Daoy (cell line): ENCODE data around the gene B3GNT7. TPM values are rescaled to one million over a fixed set of nuclear protein-coding genes. Genes with fewer than 3 reads are reported as not detected.
"Not testable (repeated sequence)": the region's sequence is repeated elsewhere in the genome, so short reads cannot be mapped to it uniquely, and the experiment has no call there.

Source experiments
- DNase-seq: peaks from one replicate; pipeline ENCODE4 v3.0.0-alpha.2; 2015; ENCODE audit warnings: low read depth
- total RNA-seq: library from RNA; depleted of rRNA; stranded (reverse); fragments of >200 nt; shearing (Covaris generic); gene quantifications from 2 replicates; pipeline ENCODE4 v1.2.3, GENCODE V29; 2014

The B3GNT7 gene
- total RNA-seq, 1 experiment from 2014 or later = 1.1 TPM

DNA sequence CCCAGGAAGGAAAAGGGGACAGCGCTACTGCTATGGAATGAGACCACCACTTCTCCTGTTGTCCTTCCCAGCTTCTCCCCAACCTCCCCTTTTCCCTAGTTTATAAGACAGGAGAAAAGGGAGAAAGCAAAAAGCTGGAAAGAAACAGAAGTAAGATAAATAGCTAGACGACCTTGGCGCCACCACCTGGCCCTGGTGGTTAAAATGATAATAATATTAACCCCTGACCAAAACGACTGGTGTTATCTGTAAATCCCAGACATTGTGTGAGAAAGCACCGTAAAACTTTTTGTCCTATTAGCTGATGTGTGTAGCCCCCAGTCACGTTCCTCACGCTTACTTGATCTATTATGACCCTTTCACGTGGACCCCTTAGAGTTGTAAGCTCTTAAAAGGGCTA is 5.2 kb downstream of the B3GNT7 start:
- DNase-seq = not testable (repeated sequence)

DNA sequence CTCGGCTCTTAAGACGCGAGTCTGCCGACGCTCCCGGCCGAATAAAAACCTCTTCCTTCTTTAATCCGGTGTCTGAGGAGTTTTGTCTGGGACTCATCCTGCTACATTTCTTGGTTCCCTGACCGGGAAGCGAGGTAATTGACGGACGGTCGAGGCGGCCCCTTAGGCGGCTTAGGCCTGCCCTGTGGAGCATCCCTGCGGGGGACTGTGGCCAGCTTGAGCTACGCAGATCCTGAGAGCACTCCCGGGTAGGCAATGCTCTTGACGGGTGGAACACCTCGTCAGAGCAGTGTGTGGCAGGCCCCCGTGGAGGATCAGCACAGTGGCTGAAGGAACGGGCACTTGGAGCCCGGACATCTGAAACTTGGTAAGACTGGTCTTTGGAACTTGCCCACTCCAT is 5.6 kb downstream of the B3GNT7 start:
- not testable (repeated sequence) for DNase-seq

DNA sequence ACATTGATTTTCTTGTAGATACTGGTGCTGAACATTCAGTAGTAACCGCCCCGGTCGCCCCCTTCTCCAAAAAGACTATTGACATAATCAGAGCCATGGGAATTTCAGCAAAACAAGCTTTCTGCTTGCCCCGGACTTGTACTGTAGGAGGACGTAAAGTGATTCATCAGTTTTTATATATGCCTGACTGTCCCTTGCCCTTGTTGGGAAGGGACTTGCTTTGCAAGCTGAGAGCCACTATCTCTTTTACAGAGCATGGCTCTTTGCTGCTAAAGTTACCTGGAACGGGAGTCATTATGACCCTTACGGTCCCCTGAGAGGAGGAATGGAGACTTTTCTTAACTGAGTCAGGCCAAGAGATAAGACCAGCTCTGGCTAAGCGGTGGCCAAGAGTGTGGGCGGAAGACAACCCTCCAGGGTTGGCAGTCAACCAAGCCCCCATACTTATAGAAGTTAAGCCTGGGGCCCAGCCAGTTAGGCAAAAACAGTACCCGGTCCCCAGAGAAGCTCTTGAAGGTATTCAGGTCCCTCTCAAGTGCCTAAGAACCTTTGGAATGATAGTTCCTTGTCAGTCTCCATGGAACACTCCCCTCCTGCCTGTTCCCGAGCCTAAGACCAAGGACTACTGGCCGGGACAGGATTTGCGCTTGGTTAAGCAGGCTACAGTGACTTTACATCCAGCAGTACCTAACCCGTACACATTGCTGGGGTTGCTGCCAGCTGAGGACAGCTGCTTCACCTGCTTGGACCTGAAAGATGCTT is 8.1 kb downstream of the B3GNT7 start:
- peak; percentile 23 for DNase-seq

DNA sequence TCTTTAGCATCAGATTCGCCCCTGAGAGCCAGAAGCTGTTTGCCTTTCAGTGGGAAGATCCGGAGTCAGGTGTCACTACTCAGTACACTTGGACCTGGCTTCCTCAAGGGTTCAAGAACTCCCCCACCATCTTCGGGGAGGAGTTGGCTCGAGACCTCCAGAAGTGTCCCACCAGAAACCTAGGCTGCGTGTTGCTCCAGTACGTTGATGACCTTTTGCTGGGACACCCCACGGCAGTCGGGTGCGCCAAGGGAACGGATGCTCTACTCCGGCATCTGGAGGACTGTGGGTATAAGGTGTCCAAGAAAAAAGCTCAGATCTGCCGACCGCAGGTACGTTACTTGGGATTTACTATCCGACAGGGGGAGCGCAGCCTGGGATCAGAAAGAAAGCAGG is 8.7 kb downstream of the B3GNT7 start:
- not testable (repeated sequence) for DNase-seq

DNA sequence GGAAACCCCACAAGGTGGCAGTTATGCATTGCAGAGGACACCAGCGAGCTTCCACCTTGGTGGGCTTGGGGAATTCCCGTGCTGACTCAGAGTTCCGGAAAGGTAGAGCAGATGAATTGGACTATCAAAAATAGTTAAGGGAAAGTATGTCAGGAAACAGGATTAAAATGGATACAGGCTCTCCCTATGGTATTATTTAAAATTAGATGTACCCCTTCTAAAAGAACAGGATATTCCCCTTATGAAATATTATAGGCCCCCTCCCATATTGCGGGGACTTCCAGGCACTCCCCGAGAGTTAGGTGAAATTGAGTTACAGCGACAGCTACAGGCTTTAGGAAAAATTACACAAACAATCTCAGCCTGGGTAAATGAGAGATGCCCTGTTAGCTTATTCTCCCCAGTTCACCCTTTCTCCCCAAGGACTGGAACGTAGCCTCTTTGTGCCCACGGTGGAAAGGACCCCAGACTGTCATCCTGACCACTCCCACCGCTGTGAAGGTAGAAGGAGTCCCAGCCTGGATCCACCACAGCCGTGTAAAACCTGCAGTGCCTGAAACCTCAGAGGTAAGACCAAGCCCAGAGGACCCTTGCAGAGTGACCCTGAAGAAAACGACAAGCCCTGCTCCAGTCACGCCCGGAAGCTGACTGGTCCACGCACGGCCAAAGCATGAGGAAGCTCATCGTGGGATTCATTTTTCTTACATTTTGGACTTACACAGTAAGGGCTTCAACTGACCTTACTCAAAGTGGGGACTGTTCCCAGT is 10.3 kb downstream of the B3GNT7 start:
- DNase-seq = peak; percentile 54

DNA sequence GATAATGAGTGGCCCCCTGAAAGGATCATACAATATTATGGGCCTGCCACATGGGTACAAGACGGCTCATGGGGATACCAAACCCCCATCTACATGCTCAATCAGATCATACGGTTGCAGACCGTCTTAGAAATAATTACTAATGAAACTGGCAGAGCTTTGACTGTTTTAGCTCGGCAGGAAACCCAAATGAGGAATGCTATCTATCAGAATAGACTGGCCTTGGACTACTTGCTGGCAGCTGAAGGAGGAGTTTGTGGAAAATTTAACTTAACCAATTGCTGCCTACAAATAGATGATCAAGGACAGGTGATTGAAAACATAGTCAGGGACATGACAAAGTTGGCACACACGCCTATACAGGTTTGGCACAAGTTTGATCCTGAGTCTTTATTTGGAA is 12.2 kb downstream of the B3GNT7 start:
- not testable (repeated sequence) for DNase-seq

DNA sequence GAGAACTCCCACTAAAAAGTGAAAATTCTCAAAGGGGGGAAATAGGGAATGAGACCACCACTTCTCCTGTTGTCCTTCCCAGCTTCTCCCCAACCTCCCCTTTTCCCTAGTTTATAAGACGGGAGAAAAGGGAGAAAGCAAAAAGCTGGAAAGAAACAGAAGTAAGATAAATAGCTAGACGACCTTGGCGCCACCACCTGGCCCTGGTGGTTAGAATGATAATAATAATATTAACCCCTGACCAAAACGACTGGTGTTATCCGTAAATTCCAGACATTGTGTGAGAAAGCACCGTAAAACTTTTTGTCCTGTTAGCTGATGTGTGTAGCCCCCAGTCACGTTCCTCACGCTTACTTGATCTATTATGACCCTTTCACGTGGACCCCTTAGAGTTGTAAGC is 12.8 kb downstream of the B3GNT7 start:
- DNase-seq = not testable (repeated sequence)

DNA sequence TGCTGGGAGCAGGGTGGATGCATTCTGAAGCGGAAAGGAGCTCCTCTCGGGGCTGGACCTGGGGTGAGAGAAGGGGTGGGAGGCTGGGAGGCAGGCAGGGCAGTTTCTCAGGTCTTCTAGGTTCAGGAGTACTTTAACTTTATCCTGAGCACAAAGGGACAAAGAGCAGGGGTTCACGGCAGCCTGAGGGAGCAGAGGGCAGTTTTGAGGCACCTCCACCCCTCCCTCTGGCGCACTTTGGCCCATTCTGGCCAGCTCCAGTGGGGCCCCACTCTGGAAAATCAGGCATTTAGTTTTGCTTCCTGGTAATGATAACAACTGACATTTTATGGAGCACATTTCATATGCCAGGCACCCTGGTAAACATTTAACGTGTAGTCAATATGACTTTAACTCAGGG is 14.3 kb downstream of the B3GNT7 start:
- DNase-seq = no peak

DNA sequence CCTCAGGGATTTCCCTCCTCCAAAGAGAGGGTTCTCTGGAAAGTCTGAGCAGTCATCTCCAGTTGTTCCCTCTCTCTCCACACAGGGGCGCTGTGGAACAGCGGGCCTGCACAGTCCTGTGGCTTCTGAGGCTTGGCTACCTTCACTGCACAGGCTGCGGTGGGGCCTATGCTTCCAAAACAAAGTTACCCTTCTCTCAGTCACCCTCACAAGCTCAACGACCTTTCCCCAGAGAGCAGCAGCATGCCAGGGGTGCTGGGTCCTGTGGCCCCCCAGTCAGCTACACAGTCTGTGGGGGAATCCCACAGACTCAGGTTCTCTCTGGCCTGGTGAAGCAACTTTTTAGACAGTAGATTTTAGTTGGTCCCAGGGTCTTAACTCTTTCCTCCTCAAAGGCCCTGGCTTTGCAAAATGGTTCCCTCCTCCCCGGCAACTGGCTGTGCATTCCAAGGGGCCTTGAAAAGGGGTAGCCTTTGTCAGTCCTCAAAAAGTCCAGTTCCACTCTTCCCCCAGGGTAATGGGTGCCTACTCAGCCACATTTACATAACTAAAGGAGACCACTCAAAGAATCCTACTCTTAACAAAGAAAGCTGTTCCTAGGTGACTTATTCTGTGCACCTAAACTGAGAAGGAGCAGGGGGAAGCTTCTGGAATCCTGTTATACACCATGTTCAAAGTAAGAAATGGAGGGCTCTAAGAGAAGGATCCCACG is 14.9 kb downstream of the B3GNT7 start:
- DNase-seq = no peak

DNA sequence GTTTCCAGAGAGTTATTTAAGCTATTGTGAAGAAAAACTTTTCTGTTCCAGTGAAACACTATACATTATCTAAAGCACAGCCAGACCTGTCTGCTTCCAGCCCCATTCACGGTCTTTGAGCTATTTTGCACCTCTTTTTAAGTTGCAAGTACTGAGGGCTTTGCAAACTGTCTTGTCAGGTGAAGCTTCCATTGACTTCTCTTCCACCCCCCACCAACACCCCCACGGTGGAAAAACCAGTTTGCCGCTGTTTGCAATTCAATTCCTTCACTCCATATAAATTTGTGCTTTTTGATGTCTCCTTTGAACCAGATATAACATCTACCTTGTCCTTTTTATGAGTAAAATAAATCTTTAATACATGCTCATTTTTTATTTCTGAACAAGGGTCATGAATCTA is 15.7 kb downstream of the B3GNT7 start:
- DNase-seq = no peak

DNA sequence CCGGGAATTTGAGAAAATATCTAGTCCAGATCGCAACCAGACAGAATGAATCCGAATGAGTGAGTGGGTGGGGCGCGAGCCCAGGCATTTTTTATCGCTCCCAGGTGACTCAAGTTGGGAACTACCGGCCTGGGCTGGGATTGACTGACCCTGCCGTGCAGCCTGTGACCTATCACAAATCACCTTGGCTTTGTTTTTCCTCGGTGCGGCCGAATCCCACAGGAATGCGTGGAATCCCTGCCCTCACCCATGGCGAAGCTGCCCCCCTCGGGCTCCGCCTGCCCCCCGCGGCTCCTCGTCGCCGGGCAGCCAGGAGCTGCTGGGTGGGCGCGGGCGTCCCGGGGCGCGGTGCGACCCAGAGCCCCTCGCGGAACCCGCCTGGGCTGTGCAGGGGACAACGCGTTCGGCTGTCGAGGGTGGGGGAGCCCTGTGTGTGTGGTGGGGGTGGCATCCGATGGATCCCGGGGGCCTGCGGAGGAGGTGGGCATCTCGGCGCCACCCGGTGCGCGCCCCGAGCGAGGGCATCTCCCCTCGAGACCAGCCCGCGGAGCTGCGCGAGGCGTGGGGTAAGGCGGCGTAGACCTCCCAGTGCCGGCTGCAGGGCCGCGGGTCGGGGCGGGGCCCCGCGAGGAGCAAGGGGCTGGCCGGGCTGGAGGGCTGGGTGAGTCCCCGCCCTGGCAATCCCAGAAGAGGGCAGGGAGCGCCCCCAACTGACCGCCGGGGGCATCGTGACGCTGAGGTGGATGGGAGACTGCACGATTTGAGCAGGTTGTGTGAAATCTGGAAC is 16.5 kb downstream of the B3GNT7 start:
- DNase-seq = peak; percentile 92

DNA sequence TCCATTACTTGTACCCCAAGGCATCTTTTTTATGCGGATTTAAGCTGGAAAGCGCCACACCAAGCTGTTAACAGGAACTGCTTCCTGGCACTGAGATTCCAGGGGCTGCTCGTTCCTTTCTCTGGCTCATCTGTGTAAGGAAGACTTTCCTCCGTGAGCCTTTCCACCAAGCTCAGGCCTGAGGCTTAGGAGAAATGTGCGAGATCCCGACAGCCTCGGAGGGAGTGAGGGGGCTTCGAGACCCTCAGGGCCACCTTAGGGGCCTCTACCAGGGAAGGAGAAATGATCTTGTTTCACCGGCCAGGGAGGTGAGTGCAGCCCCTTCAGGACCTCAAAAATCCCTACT is 17.1 kb downstream of the B3GNT7 start:
- no peak for DNase-seq

DNA sequence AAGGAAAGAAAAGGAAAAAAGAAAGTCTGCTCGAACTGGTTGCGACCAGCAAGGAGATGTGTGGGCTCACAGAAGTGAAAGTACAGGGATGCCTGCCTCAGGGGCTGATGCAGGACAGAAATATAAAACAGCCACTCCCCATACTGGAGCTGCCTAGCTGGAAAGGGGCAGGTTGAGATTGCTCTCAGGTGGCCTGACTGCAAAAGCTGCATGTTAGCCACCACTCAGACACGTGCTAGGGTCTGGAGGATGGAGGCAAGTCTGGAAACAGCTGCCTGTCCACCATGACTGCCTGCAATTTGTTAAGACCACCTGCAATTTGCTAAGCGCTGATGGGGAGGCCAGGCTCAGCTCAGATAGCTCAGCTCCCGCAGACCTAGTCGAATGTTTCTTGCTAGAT is 17.9 kb downstream of the B3GNT7 start:
- no peak for DNase-seq

DNA sequence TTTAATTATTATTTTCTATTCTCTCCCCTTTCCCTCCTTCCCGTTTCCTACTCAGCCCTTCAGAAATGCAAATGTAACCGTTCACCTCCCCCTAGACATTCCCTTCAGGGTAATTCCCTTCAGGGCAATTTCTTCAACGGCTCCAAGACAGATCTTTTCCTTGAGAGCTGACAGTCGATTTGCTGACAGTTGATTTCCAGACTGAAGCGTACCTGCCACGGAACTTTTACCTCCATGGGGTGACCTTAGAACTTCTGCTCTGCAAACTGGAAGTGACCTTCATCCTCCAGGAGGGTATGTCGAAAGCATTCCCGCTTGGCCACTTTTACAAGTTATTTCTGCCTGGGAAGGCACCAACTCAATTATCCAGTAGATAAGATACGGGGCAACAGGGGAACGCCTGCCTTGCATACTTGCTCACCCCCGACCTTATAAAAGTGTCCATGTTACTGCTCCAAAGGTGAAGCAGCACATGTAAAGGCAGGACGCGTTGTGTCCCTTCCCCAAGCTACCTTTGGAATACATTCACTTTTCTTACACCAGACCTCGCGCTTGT is 18.5 kb downstream of the B3GNT7 start:
- DNase-seq = no peak

DNA sequence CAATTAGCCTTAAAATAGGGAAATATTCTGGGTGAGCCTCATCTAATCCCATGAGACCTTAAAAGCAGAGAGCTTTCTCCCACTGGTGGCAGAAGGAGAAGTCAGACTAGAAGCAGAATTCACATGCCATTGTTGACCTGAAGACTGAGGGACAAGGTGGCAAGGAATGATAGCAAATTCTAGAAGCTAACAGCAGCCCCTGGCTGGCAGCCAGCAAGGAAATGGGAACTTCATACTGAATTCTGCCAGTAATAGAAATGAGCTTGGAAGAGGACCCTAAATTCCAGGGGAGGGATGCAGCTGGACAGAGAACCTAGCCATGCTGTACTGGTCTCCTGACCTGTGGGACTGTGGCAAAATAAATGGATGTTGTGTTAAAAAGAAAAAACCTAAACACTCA is 19.5 kb downstream of the B3GNT7 start:
- DNase-seq = no peak

DNA sequence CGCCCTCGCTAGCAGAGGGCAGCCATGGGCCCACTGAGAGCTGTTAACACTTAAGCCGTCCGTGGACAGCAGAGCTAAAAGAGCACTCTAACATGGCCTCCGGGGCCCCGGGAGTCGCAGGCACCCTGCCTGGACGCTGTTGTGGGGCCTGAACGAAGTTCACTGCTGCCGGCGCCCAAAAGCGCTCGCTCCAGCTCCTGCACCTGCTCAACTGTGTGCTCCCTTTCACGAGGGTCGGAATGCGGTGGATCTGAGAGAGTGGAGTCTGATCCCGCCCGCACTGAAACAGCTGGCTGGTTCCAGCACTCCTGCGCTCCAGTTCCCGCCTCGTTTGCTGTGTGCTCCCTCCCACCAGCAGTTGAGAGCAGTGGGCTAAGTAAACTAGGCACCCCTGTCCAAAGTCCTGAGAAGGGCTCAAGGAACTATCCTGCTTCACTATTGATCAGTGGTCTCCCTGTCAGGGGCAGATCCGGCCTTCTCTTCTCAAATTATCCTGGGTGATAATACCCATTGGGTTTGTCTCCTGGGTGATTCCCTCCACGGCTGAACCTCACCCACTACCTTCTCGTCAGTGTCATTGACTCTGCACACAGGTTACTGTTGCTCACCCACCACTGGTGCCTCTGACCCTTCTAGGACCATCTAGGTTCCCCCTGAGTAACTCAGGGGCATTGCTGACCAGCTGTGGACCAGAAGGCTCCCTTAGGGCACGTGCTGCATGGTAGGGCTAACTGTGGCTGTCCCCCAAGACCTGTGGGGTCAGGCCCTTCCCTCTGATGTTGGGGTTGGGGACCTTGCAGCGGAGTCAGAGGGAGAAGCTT is 23.5 kb downstream of the B3GNT7 start:
- DNase-seq = no peak

DNA sequence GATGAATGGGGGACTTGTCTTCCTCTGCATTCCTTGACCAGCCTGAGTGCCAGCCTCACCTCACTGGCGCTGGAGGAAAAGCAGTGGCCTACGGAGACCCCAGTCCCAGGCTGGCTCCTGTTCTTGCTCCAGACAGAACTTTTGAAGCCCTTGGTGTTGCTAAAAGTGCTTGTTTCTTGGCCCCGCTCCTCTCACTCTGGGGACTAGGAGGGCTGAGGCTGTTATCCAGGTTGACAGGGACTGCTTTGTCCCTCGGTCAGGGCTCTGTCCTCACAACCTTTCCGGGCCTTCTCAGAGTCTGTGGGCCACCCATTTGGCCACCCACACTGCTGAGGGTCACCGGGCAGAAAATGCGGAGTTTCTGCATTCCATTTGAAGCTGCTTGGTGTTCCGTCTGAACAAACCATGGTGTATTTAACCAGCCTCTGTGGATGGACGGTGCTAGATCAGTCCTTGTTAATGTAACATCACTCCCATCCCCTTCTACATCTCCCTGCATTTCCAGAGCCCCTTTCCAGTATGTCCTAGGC is 25.6 kb downstream of the B3GNT7 start:
- DNase-seq = no peak

DNA sequence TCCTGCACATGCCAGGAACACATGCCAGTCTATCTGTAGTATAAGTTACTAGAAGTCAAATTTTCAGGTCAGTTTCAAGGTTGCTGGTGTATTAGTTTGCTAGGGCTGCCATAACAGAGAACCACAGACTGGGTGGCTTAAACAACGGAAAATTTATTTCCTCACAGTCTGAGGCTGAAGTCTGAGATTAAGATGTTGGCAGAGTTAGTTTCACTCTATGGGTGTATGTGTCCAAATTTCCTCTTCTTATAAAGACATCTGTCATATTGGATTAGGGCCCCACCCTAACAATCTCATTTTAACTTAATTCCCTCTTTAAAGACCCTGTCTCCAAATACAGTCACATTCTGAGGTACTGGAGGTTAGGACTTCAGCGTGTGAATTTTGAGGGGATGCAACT is 26.5 kb downstream of the B3GNT7 start:
- DNase-seq = no peak

DNA sequence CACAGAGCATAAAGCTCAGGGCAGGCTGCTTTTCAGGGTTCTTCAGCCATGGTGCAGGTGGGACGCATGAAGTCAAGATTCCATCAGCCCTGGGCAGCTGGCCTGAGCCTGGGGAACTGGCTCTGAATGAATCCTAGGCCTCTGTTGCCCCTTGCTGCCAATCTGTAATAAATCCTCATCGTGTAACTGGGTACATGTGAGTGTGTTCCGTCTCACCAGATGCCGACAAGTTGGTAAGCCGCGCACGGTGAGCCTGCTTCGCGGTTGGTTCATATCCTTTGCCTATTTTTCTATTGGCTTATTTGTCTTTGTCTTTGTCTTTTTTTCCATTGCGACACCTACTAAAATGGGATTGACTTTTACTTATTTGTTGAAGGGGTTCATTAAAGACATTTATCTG is 27.7 kb downstream of the B3GNT7 start:
- DNase-seq = no peak

DNA sequence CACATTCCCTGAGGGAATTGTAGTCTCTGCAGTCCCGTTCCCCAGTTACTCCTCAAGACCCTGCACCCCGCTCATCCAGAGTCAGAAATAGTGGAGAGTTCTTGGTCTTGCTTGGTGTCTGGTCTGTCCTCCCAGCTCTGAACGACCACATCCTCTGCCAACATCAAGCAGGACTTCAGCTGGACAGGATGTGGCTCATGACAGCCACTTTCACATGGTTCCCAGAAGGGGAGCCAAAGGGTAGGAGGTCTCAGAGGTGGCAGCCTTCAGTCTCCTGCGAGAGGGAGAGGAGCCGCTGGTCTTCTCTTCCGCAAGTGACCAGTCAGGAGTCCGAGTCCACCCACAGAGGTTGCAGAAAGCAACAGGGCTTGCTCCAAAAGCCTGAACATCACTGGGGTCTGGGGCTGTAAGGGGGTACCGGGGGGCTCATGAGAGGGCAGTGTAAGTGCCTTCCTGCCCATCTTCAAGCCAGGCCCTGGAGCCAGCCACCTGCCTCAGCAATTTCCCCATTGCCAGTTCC is 29.8 kb downstream of the B3GNT7 start:
- DNase-seq = peak; percentile 31
